Ishikawa (cell line): ENCODE results near the gene NUP93.

Experiments
- CEBPB ChIP-seq: IDR thresholded peaks from 2 replicates; pipeline ENCODE4 v1.6.1; 2012
- CREB1 ChIP-seq: IDR thresholded peaks from 2 replicates; pipeline ENCODE4 v1.6.1; 2012; ENCODE audit warnings: low read depth
- EGR1 ChIP-seq: IDR thresholded peaks from 2 replicates; pipeline ENCODE4 v1.6.1; 2012
- EP300 ChIP-seq: IDR thresholded peaks from 2 replicates; pipeline ENCODE4 v1.6.1; 2012; ENCODE audit warnings: borderline replicate concordance
- FOXM1 ChIP-seq: IDR thresholded peaks from 2 replicates; pipeline ENCODE4 v1.6.1; 2012; ENCODE audit warnings: low read depth, borderline replicate concordance
- NFIC ChIP-seq: IDR thresholded peaks from 2 replicates; pipeline ENCODE4 v1.6.1; 2012
- RAD21 ChIP-seq: IDR thresholded peaks from 2 replicates; pipeline ENCODE4 v1.6.1; 2012; ENCODE audit warnings: low read depth
- TAF1 ChIP-seq: IDR thresholded peaks from 2 replicates; pipeline ENCODE4 v1.6.1; 2012; ENCODE audit warnings: low read depth, mild to moderate bottlenecking
- TCF12 ChIP-seq: IDR thresholded peaks from 2 replicates; pipeline ENCODE4 v1.6.1; 2012; ENCODE audit warnings: low read depth
- TEAD4 ChIP-seq: IDR thresholded peaks from 2 replicates; pipeline ENCODE4 v1.6.1; 2012
- YY1 ChIP-seq: IDR thresholded peaks from 2 replicates; pipeline ENCODE4 v1.6.1; 2012; ENCODE audit warnings: low read depth
- ZBTB7A ChIP-seq: IDR thresholded peaks from 2 replicates; pipeline ENCODE4 v1.6.1; 2012; ENCODE audit warnings: low read depth
- TF ChIP-seq, protein P1 (sequence below): IDR thresholded peaks from 2 replicates; pipeline ENCODE4 v1.6.1; 2012
- TF ChIP-seq, protein P2 (sequence below): IDR thresholded peaks from 2 replicates; pipeline ENCODE4 v1.6.1; 2012
- TF ChIP-seq, protein P3 (sequence below): IDR thresholded peaks from 2 replicates; pipeline ENCODE4 v1.6.1; 2012; ENCODE audit warnings: low read depth, mild to moderate bottlenecking

Gene NUP93

DNA sequence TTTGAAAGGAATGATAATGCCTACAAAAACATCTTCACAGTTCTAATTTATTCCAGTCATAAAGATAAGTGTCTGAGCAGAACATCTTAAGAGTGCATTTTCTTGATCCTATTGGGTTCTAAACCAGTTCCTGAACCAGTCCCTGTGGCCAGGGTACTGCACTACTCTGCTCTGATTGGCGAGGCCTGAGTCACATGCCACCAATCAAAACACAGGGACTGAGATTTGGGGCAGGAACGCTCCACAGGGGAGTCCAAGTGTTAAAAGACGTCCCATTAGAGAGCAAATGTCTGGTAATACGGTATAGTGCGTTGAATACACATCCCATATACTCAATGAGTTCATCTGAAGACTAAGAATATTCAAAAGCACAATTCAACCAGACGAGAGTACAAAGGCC, 3.0 kb upstream of the NUP93 start:
- TF ChIP-seq EGR1 (no peak), YY1 (no peak), CREB1 (no peak)
- TF ChIP-seq, protein P1, sequence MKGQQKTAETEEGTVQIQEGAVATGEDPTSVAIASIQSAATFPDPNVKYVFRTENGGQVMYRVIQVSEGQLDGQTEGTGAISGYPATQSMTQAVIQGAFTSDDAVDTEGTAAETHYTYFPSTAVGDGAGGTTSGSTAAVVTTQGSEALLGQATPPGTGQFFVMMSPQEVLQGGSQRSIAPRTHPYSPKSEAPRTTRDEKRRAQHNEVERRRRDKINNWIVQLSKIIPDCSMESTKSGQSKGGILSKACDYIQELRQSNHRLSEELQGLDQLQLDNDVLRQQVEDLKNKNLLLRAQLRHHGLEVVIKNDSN, result peak; percentile 49

DNA sequence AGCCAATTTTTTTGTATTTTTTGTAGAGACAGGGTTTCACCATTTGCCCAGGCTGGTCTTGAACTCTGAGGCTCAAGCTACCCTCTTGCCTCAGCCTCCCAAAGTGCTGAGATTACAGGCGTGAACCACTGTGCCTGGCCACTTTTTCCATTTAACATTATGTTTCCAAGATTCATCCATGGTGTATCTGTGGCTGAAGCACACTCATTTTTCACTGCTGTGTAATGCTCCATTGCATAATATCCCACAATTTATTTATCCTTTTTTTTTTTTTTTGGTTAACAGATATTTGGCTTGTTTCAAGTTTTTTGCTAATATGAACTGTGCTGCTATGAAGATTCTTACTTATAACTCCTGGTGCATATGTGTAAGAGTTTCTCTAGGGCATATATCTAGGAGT, 1.9 kb upstream of the NUP93 start:
- TF ChIP-seq, protein P1, result no peak
- TF ChIP-seq TAF1 (no peak), FOXM1 (no peak), ZBTB7A (no peak), RAD21 (no peak), CREB1 (no peak), NFIC (no peak), YY1 (no peak), TEAD4 (no peak)
- TF ChIP-seq, protein P2, sequence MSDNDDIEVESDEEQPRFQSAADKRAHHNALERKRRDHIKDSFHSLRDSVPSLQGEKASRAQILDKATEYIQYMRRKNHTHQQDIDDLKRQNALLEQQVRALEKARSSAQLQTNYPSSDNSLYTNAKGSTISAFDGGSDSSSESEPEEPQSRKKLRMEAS, result no peak
- TF ChIP-seq, protein P3, sequence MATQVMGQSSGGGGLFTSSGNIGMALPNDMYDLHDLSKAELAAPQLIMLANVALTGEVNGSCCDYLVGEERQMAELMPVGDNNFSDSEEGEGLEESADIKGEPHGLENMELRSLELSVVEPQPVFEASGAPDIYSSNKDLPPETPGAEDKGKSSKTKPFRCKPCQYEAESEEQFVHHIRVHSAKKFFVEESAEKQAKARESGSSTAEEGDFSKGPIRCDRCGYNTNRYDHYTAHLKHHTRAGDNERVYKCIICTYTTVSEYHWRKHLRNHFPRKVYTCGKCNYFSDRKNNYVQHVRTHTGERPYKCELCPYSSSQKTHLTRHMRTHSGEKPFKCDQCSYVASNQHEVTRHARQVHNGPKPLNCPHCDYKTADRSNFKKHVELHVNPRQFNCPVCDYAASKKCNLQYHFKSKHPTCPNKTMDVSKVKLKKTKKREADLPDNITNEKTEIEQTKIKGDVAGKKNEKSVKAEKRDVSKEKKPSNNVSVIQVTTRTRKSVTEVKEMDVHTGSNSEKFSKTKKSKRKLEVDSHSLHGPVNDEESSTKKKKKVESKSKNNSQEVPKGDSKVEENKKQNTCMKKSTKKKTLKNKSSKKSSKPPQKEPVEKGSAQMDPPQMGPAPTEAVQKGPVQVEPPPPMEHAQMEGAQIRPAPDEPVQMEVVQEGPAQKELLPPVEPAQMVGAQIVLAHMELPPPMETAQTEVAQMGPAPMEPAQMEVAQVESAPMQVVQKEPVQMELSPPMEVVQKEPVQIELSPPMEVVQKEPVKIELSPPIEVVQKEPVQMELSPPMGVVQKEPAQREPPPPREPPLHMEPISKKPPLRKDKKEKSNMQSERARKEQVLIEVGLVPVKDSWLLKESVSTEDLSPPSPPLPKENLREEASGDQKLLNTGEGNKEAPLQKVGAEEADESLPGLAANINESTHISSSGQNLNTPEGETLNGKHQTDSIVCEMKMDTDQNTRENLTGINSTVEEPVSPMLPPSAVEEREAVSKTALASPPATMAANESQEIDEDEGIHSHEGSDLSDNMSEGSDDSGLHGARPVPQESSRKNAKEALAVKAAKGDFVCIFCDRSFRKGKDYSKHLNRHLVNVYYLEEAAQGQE, result no peak

DNA sequence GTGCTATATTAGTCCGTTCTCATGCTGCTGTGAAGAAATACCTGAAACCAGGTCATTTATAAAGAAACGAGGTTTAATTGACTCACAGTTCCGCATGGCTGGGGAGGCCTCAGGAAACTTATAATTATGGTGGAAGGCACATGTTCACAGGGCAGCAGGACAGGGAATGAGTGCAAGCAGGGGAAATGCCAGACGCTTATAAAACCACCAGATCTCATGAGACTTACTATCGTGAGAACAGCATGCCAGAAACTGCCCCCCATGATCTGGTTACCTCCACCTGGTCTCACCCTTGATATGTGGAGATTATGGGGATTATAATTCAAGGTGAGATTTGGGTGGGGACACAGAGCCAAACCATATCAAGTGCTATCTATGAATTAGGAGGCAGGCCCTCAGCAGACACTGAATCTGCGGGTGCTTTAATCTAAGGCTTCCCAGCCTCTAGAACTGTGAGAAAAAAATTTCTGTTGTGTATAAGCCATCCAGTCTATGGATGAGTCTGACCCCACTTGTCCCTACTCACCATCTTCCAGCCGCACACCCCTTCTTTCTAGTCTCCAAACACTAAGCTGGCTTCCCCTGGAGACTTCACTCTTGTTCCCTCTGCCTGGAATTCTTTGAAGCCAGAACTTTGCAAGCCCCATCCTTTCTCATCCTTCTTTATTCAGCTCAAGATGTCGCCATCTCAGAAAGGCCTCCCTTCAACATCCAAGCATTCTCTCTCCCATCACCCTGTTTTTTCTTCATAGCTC, 772 bp upstream of the NUP93 start:
- TF ChIP-seq CEBPB (no peak), CREB1 (no peak)

DNA sequence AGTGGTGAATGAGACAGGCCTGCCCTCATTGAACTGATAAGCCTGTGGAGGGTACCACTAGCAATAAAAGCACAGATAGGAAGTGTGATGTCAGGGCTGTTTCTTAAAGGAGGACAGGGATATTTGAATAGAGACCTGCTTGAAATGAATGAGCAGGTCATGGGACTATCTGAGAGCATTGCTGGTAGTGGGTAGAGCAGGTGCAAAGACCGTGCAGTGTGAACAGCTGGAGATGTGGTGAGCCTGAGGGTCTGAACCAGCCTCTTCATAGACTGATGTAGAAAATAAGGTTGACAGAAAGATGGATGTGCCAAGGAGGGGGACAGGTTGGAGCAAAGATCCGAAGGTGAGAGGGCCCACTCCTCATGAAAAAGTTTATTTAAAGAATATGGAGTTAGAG, 2.4 kb downstream of the NUP93 start:
- TF ChIP-seq EP300, result no peak
- TF ChIP-seq EGR1, result no peak
- no peak for TF ChIP-seq ZBTB7A
- TF ChIP-seq, protein P3, result no peak
- TF ChIP-seq CEBPB, result no peak
- no peak for TF ChIP-seq TEAD4
- TF ChIP-seq TCF12, result no peak
- TF ChIP-seq NFIC, result no peak
- no peak for TF ChIP-seq CREB1
- TF ChIP-seq TAF1, result no peak
- no peak for TF ChIP-seq YY1

DNA sequence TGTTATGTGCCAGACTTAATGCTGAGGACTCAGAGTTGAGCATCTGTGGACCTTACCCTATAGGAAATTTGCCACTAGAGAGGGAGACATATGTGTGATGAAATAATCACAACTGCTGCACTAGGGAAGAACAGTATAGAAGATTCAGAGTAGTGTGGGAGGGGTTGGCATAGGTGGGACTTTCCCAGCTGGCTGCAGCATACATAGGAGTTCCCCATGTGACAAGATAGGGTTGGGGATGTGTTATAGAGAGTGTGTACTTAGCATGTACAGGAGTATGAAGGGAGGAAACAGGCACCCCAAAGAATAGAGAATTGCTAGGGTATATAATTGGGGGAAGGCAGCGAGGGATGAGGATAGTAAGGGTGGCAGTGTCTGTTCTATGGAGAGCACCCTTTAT, 2.9 kb downstream of the NUP93 start:
- TF ChIP-seq EP300 (no peak), TEAD4 (no peak), ZBTB7A (no peak), CREB1 (no peak), EGR1 (no peak)

DNA sequence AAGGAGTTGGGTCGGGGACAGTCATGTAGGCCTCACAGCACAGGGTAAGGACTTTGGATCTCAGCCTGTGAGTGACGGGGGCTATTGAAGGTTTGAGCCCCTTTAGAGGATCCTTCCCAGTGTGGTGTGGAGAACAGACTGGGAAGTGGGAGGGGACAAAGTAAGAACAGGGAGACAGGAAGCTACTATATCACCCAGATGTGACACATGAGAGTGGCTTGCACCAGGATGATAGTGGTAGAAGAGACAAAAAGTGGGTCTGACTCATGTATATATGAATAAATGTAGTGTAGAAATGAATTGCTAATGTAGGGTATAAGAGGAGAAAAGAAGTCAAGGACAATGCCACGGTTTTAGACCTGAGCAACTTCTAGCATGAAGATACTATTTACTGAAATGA, 4.5 kb downstream of the NUP93 start:
- TF ChIP-seq EGR1 (no peak), TAF1 (no peak), TEAD4 (no peak), TCF12 (no peak), YY1 (no peak), EP300 (no peak)
- TF ChIP-seq, protein P2, result no peak

DNA sequence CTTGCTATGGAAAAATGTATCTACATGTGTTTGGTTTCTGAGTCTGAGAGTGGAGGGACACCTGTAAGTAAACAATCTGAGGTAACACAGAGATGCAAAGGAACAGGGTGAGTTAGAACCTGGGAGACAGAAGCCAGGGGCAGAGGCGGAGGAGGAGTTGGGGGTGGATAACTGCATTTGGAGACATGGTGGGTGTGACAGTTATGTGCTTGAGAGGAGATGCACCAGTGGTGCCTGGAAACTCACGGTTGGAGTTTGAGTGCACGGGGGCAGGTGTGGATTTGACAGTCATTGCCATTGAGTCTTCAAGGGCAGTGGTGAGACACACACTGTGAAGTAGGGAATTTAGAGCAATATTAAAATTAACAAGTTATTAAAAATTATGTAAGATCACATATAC, 6.5 kb downstream of the NUP93 start:
- TF ChIP-seq CREB1, result no peak
- TF ChIP-seq EP300, result no peak
- TF ChIP-seq RAD21, result no peak
- TF ChIP-seq CEBPB, result no peak
- TF ChIP-seq, protein P3, result no peak
